Measurements from ENCODE around the gene PUDP. TPM values are rescaled to one million over a fixed set of nuclear protein-coding genes. Genes with fewer than 3 reads are reported as not detected.

PUDP gene
- total and polyA plus RNA-seq, 2 experiments from 2014 or later: 4.0 to 11.6 TPM

DNA sequence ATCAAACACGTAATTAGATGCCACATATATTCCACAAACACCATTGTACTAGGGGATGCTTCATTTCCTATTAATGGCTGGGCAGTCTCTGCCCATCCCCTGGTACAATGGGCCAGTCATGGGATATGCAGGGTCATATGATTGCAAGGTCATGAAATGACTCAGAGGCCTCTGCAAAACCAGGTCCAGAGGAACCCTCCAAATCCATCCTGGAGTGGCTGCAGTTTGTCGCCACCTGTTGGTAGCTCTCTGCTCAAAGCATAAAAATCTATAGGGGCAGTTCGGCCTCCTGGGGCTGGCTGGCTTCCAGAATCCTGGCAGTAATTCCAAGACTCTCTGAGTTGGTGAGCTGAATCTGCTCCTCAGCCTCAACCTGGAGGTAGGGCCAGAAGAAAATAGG is 22.9 kb upstream of the PUDP start:
- H3K36me3 ChIP-seq (ENCODE audit: low read depth): no peaks in the 10 kb centered on the region
- H4K20me1 ChIP-seq (ENCODE audit: insufficient read depth): no peaks in the 10 kb centered on the region
- H3K27ac ChIP-seq: no peak overlapping the region
- H3K4me2 ChIP-seq (ENCODE audit: unreplicated experiment): no peak overlapping the region
- no peak overlapping the region for H3K9ac ChIP-seq
- WGBS, 2 experiments (ENCODE audit: low coverage in 1 of 2, low lambda C conversion rate in 2 of 2, missing lambda C conversion rate in 2 of 2): 91 to 100% methylated on average over 2 to 3 of the region's 3 CpGs
- no peaks in the 10 kb centered on the region for H3K9me2 ChIP-seq (ENCODE audit: insufficient read depth)
- no peak overlapping the region for H3K4me3 ChIP-seq
- in situ Hi-C loops (cut with MboI): no loop called here
- no peak for DNase-seq
- no peaks in the 10 kb centered on the region for H3K79me2 ChIP-seq (ENCODE audit: insufficient read depth)
- no peaks in the 10 kb centered on the region for H3K9me3 ChIP-seq (ENCODE audit: low read depth)
- no peak overlapping the region for H2AFZ ChIP-seq
- no peaks in the 10 kb centered on the region for H3F3A ChIP-seq (ENCODE audit: insufficient read depth)
- TF ChIP-seq EZH2phosphoT487 (IDR thresholded peaks at IDR 0.05; ENCODE audit: insufficient read depth, low read depth) (no peak), EZH2 (IDR thresholded peaks at IDR 0.05; ENCODE audit: insufficient read depth, poor library complexity, severe bottlenecking) (no peak)
- no peaks in the 10 kb centered on the region for H3K27me3 ChIP-seq (replicated peaks; ENCODE audit: insufficient read depth)
- no peaks in the 10 kb centered on the region for H3K4me1 ChIP-seq (ENCODE audit: insufficient read depth)

GRCh38 chrX:7169627-7170026 is 21.7 kb upstream of the PUDP start:
- 18 to 40% methylated on average over 1 to 3 of the region's 3 CpGs for WGBS, 2 experiments (ENCODE audit: low coverage in 1 of 2, low lambda C conversion rate in 2 of 2, missing lambda C conversion rate in 2 of 2)
- DNase-seq: no peak
- Histone ChIP-seq H3K4me2 (ENCODE audit: unreplicated experiment) (no peak overlapping the region), H3K9me2 (ENCODE audit: insufficient read depth) (no peaks in the 10 kb centered on the region), H3K27ac (no peak overlapping the region), H2AFZ (no peak overlapping the region), H3F3A (ENCODE audit: insufficient read depth) (no peaks in the 10 kb centered on the region), H3K9me3 (ENCODE audit: low read depth) (no peaks in the 10 kb centered on the region), H3K4me1 (ENCODE audit: insufficient read depth) (no peaks in the 10 kb centered on the region), H3K79me2 (ENCODE audit: insufficient read depth) (no peaks in the 10 kb centered on the region), H3K4me3 (no peak overlapping the region), H3K27me3 (replicated peaks; ENCODE audit: insufficient read depth) (no peaks in the 10 kb centered on the region), H3K9ac (no peak overlapping the region), H3K36me3 (ENCODE audit: low read depth) (no peaks in the 10 kb centered on the region), H4K20me1 (ENCODE audit: insufficient read depth) (no peaks in the 10 kb centered on the region)
- in situ Hi-C loops (cut with MboI): no loop called here
- TF ChIP-seq EZH2phosphoT487 (IDR thresholded peaks at IDR 0.05; ENCODE audit: insufficient read depth, low read depth) (no peak), EZH2 (IDR thresholded peaks at IDR 0.05; ENCODE audit: insufficient read depth, poor library complexity, severe bottlenecking) (no peak)

DNA sequence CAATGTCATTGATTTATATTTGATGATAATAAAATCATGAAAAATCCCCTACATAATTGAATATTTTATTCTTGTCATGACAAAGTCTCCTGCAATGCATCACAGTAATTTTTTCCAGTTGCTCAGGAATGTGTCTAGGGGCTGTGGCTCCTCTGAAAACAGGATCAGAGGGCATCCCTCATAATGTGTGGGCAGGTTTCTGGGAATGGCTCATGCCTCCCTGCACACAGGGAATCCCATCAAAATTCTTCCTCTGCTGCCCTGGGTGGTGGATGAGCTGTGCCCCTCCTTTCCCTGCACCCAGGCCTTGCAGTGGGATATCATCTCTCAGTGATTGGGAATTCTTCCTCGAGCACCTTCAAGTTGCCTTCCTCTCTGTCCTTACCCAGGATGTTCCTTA is 20.4 kb upstream of the PUDP start:
- Histone ChIP-seq H3K4me3 (no peak overlapping the region), H3K4me1 (ENCODE audit: insufficient read depth) (no peaks in the 10 kb centered on the region), H3K79me2 (ENCODE audit: insufficient read depth) (no peaks in the 10 kb centered on the region), H3K36me3 (ENCODE audit: low read depth) (no peaks in the 10 kb centered on the region), H3K27me3 (replicated peaks; ENCODE audit: insufficient read depth) (no peaks in the 10 kb centered on the region), H3K9me2 (ENCODE audit: insufficient read depth) (no peaks in the 10 kb centered on the region), H3K9me3 (ENCODE audit: low read depth) (no peaks in the 10 kb centered on the region), H3F3A (ENCODE audit: insufficient read depth) (no peaks in the 10 kb centered on the region), H3K9ac (no peak overlapping the region), H2AFZ (no peak overlapping the region), H4K20me1 (ENCODE audit: insufficient read depth) (no peaks in the 10 kb centered on the region), H3K4me2 (ENCODE audit: unreplicated experiment) (no peak overlapping the region), H3K27ac (no peak overlapping the region)
- no peak for TF ChIP-seq EZH2 (IDR thresholded peaks at IDR 0.05; ENCODE audit: insufficient read depth, poor library complexity, severe bottlenecking)
- TF ChIP-seq EZH2phosphoT487 (IDR thresholded peaks at IDR 0.05; ENCODE audit: insufficient read depth, low read depth): no peak
- WGBS, 2 experiments (ENCODE audit: low coverage in 1 of 2, low lambda C conversion rate in 2 of 2, missing lambda C conversion rate in 2 of 2): 67 to 85% methylated on average over 1 of the region's 1 CpG
- peak; percentile 8 for DNase-seq
- in situ Hi-C loops (cut with MboI): no loop called here

DNA sequence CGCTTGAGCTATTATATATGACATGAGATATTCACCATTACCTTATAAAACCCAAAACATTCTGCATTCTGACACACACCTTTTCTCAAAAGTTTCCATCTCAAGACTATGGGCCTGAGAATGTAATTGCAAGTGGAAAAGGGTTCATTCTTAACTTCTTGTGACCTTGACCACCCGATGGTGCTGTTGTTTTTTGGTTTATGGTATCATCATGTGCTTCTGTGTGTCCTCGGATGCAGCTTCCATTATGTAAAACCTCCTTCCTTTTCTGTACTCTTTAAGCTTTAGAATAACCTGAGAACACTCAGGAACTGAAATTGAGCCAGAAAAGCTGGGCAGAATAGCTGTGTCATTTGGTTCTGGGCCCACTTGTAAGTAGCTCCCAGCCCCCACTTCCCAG is 16.2 kb upstream of the PUDP start:
- Histone ChIP-seq H3K79me2 (ENCODE audit: insufficient read depth) (no peaks in the 10 kb centered on the region), H3F3A (ENCODE audit: insufficient read depth) (no peaks in the 10 kb centered on the region), H3K27ac (no peak overlapping the region), H3K9me3 (ENCODE audit: low read depth) (no peaks in the 10 kb centered on the region), H4K20me1 (ENCODE audit: insufficient read depth) (no peaks in the 10 kb centered on the region), H3K9ac (no peak overlapping the region), H3K36me3 (ENCODE audit: low read depth) (no peaks in the 10 kb centered on the region), H3K4me2 (ENCODE audit: unreplicated experiment) (no peak overlapping the region), H3K4me3 (no peak overlapping the region), H3K4me1 (ENCODE audit: insufficient read depth) (peaks cover 8% of the 10 kb centered on the region), H2AFZ (no peak overlapping the region), H3K9me2 (ENCODE audit: insufficient read depth) (no peaks in the 10 kb centered on the region), H3K27me3 (replicated peaks; ENCODE audit: insufficient read depth) (no peaks in the 10 kb centered on the region)
- no peak for DNase-seq
- TF ChIP-seq EZH2 (IDR thresholded peaks at IDR 0.05; ENCODE audit: insufficient read depth, poor library complexity, severe bottlenecking) (no peak), EZH2phosphoT487 (IDR thresholded peaks at IDR 0.05; ENCODE audit: insufficient read depth, low read depth) (no peak)
- in situ Hi-C loops (cut with MboI): no loop called here
- 49 to 57% methylated on average over 3 of the region's 3 CpGs for WGBS, 2 experiments (ENCODE audit: low coverage in 1 of 2, low lambda C conversion rate in 2 of 2, missing lambda C conversion rate in 2 of 2)

- in situ Hi-C loops (cut with MboI): no loop called here
- Histone ChIP-seq H3K4me3 (no peak overlapping the region), H3K27me3 (replicated peaks; ENCODE audit: insufficient read depth) (no peaks in the 10 kb centered on the region), H4K20me1 (ENCODE audit: insufficient read depth) (no peaks in the 10 kb centered on the region), H2AFZ (no peak overlapping the region), H3K9ac (no peak overlapping the region), H3K4me1 (ENCODE audit: insufficient read depth) (peaks cover 17% of the 10 kb centered on the region), H3K9me3 (ENCODE audit: low read depth) (no peaks in the 10 kb centered on the region), H3K27ac (no peak overlapping the region), H3K4me2 (ENCODE audit: unreplicated experiment) (no peak overlapping the region), H3K79me2 (ENCODE audit: insufficient read depth) (no peaks in the 10 kb centered on the region), H3F3A (ENCODE audit: insufficient read depth) (no peaks in the 10 kb centered on the region), H3K9me2 (ENCODE audit: insufficient read depth) (no peaks in the 10 kb centered on the region), H3K36me3 (ENCODE audit: low read depth) (no peaks in the 10 kb centered on the region)
- 10% methylated on average over 1 of the region's 1 CpG; no CpG with 5 or more reads in 1 of the 2 experiments for WGBS, 2 experiments (ENCODE audit: low coverage in 1 of 2, low lambda C conversion rate in 2 of 2, missing lambda C conversion rate in 2 of 2)
- no peak for DNase-seq
- TF ChIP-seq EZH2 (IDR thresholded peaks at IDR 0.05; ENCODE audit: insufficient read depth, poor library complexity, severe bottlenecking) (no peak), EZH2phosphoT487 (IDR thresholded peaks at IDR 0.05; ENCODE audit: insufficient read depth, low read depth) (no peak)
These were observed 15.3 kb upstream of the PUDP start for GRCh38 chrX:7163146-7163677.
